CD4-positive, alpha-beta T cell treated with Interleukin-2 at 100 ng/mL for 4 hours (primary cell): Measurements from ENCODE around the gene SGPL1.

Source experiments
- DNase-seq: peaks from one replicate; pipeline ENCODE4 v3.0.0-alpha.2; 2020; ENCODE audit warnings: low spot score

Gene SGPL1

GRCh38 chr10:70810967-70811366 is 4.8 kb upstream of the SGPL1 start:
- no peak for DNase-seq

GRCh38 chr10:70811881-70812280 is 3.9 kb upstream of the SGPL1 start:
- DNase-seq = no peak

GRCh38 chr10:70812814-70813213 is 2.9 kb upstream of the SGPL1 start:
- no peak for DNase-seq

DNA sequence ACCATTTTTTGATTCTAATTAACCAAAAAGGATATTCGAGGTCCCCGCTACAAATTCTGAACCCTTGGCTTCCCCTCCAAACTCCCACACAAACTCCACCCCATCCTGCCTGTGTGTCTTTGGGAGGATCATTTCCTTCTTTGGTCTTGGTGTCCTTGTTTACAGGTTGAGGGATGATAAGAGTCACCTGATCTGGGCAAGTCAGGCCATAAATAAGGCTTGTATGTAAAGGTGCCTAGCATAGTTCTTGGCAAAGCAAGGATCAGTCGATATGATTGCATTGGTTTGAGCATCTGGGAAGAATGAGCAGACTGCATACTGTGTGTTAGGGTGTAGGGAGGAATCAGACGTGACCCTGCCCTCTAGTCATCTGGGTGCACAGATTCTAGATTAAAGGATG is 1.6 kb upstream of the SGPL1 start:
- DNase-seq = no peak

- DNase-seq = peak; percentile 22
Observed at GRCh38 chr10:70816220-70816894, 609 bp downstream of the SGPL1 start.

DNA sequence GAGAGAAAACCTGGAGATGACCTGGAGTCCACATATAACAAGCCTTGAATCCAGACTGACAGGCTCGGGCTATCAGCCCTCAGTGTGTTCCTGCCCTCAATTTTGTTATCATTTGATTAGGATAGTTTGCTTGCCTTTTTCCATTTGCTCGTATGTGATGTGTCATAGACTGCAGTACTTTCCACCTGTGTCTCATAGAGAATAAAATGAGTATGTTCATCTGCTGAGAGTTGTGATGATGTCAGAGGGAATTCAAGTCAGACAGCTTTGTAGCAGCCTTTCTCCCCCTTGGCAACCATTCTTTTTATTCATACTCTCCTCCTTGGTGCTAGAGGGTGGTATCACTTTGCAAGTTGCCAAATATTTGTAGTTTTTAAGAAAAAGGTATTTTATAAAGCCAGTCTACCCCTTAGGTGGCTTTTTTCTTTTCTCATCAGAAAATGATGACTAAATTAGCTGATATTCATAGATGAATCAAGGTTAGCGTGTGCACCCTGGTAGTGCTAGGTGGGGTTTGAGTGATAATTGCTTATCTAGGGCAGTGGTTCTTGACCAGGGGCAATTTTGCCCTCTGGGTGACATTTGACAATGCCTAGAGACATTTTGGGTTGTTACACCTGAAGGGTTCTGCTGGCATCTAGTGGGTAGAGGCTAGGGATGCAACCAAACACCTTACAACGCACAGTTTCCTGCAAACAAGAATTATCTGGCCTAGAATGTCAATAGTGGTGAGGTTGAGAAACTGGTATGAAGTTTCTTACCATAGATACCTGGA is 5.4 kb downstream of the SGPL1 start:
- no peak for DNase-seq

DNA sequence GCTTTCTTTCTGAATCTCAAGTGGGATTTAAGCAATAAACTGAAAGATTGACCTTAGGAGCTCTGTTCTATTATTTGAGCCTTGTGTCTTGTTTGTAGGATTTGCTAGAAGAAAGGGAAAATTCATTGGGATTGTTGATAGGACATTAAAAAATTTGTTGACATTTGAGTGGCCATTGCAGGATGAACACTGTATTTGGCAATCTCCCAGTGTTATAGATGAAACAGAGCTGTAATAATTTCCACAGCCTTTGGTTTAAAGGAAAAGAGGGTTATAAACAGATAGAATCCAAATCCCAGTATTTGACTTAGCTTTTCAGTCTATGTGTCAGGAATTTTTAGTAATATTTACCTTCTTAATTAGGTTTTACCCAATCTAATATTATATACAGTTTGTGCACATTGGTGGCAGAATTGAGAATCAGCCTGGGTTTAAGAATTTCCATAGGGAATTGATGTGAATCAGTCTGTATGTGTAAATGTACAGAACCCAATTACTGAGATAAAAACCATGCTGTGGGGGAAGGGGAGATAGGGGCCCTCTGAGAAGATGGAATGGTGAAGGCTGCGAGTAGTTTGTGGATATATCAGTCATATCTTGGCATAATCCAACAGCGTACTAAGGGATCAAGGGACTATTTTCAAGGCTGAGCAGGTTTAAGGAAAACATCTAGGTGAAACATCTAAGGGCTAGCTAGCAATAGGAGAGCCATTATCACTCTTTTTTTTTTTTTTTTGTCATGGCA is 6.5 kb downstream of the SGPL1 start:
- no peak for DNase-seq

DNA sequence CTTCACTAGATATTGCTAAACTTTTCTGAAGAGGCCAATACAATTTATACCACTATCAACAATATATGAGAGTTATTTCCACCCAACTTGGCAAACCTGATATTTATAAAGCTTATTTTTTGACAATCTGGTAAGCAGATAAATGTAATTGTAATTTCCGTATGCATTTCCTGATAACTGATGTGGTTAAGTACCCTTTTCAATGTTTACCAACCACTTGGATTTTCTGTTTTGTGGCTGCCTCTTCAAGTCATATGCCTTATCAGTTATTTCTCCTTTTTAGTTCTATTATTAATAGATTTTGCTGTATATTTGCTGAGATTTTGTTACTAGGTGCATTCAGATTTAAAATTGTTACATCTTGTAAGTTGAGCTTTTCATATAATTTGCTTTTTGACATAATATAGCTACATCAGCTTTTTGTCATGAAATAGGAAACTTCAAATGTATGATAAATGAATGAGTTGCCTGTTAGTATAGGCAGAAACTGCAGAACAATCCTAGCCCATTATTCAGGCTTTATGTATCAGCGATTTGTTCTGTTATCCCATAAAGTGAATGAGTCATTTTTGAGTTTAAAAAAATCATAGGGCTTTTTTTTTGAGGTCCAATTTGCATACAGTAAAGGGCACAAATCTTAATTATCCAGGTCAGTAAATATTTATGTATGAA is 11.5 kb downstream of the SGPL1 start:
- no peak for DNase-seq

- DNase-seq = no peak
Observed at GRCh38 chr10:70828923-70829322, 13.2 kb downstream of the SGPL1 start.

DNA sequence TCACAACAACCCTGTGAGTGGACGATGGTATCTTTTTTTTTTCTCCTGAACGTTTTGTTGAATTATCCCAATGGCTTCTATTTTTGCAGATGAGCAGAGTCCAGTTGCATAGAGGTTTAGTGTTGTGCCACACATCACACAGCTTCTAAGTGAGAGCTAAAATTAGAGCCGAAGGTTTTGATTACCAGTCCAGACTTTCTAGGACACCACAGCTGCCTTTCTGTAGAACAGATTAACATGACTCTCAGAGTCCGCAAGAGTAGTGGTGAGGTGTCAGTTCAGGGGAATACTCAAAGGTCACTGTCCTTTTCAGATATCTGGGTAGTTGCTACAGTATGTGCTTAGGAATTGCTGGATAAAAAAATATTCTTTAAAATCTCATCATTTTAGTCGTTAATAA is 13.8 kb downstream of the SGPL1 start:
- no peak for DNase-seq

DNA sequence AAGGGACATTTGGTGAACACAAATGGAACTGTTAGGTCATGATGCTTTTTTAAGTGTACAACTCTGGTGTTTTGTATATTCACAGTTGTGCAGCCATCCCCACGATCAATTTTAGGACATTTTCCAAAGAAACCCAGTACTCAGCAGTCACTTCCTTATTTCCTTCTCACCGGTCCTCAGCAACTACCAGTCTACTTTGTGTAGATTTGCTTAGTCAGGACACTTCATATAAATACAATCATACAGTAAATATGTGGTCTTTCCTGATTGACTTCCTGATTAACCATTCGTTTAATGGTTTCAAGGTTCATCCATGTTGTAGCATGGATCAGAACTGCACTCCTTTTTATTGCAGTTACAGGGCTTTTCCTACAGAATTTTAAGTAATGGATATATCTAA is 14.4 kb downstream of the SGPL1 start:
- no peak for DNase-seq

GRCh38 chr10:70832221-70832620 is 16.5 kb downstream of the SGPL1 start:
- no peak for DNase-seq

- DNase-seq = peak; percentile 14
Observed at GRCh38 chr10:70832852-70833528, 17.2 kb downstream of the SGPL1 start.

DNA sequence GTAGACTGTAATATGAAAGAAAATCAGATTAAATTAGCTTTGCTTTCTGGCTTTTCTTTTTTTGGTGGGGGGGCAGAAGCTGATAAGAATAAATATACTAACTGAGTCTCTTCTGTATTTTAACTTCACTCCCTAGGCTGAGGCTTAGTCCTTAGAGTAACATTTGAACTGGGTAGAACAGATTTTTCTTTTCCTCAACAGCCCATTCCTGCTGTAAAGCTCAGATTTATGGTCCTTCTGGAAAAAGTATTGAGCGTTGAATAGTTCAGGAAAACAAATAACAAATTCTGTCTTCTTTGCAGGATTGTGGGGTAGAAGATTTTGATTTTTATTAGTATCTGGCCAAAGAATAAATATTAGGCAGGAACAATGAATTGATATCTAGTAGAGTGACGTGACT is 17.9 kb downstream of the SGPL1 start:
- no peak for DNase-seq

GRCh38 chr10:70834021-70834420 is 18.3 kb downstream of the SGPL1 start:
- no peak for DNase-seq

GRCh38 chr10:70834441-70835151 is 18.8 kb downstream of the SGPL1 start:
- DNase-seq = no peak

GRCh38 chr10:70836319-70836718 is 20.6 kb downstream of the SGPL1 start:
- no peak for DNase-seq

DNA sequence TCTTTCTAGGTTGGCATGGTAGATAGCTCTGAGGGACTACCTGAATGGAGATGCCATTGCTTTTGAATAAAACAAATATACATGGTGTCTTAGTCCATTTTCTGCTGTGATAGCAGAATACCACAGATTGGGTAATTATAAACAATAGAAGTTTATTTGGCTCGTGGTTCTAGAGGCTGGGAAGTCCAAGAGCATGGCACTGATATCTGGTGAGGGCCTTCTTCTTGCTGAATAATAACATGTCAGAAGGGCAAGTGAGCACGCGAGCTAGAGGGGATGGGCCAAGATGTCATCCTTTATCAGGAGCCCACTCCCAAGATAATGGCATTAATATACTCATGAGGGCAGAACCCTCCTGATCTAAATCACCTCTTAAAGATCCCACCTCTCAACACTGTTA is 21.9 kb downstream of the SGPL1 start:
- no peak for DNase-seq

GRCh38 chr10:70838270-70838805 is 22.6 kb downstream of the SGPL1 start:
- DNase-seq = no peak

DNA sequence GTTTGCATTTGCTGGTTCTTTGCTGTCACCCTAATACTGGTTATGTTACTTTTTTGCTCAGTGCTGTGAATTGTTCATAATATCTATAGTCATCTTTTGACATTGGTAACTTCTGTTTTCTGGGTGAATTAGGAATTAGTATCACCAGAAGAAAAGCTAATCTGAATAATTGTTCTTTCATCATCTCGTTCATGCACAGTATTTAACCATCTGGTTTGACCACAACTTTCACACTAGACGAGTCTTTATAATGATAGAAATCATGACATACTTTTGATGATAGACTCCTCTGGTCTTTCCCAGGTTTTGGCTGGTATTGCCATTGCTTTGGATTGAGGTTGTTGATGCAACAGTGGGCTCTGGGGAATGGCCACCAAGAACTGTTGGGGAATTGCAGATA is 25.1 kb downstream of the SGPL1 start:
- no peak for DNase-seq

DNA sequence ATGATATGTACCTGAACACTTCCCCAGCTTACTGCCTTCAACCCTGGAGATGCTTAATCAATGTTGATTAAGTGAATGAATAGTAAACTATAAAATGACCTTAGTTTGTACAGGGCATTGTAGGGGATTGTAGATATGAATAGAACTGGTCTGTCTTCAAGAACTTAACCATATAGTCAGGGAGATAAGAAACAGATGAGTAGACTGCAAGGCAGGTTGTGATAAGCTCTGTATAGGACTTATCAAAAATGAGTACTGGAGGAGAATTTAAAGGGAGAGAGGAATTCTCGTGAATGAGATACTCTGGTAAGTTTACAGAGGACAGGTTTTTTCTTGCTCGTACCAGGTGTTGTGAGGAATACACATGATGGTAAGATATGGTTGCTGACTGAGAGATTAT is 27.6 kb downstream of the SGPL1 start:
- no peak for DNase-seq
